GM19463 (cell line): ENCODE data around the gene FGD4.

Experiments used
- ATAC-seq: cut with Tn5 transposase; IDR thresholded peaks from one replicate; pipeline ENCODE4 v1.9.1; 2021; ENCODE audit warnings: mild to moderate bottlenecking, moderate library complexity; ENCODE audit not compliant: unreplicated experiment

FGD4 gene

DNA sequence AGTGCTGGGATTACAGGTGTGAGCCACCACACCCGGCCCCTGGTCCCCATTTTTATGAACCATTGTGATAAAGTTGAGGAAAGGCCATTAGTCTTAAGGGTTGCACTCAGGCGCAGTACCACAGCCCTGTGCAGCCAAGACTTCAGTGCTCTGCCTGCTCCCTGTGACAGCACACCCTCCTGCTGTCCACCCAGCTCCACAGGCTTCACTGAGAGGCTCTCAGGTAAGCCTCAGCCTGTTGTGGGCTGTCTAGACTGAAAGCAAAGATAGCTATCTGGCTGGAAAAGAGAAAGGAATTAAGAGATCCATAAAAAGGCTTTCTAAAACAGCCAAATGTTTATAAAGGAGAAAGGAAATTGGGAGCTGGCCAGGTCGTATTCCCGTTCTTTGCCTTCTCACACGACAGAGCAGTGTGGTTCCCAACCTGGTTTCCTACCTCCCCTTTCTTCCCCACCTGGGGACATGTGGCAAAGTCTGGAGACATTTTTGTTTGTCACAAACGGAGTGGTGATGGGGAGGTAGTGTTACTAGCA is 260.6 kb downstream of the FGD4 start:
- ATAC-seq = no peak

DNA sequence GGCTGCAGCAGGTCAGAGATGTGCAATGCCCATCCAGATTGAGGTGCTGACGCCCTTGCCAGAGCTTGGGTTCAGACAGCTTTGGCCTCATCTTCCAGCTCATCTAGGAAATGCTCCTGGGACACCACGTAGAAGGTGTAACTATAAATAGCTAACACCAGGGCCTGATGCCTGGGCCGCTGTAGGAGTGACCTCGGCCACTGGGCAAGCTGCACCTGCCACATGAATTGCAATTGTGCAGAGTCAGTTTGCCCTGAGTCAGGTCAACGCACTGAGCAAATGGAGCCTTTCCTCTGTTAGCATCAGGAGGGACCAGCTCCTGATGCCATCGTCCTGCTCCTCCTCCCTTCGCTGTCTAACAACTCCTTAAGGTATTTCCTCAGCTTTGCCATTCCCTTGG is 262.3 kb downstream of the FGD4 start:
- no peak for ATAC-seq

DNA sequence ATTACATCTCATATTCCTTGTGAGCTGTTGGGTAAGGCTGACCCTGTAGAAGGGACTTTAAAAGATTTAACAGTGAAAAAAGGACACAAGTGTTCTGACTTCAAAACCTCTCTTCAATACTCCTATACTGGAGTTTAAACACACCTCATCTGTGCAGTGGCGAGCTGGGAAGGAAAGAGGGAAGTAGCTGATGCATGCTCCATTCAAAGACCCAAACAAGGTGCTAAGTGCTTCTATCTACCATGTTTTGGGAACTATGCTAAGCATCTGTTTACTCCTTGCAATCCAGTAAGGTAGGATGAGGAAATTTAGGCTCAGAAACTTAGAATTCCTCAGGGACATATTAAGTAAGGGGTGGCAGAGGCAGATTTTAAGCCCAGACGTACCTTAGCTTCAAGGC is 263.3 kb downstream of the FGD4 start:
- ATAC-seq = no peak

DNA sequence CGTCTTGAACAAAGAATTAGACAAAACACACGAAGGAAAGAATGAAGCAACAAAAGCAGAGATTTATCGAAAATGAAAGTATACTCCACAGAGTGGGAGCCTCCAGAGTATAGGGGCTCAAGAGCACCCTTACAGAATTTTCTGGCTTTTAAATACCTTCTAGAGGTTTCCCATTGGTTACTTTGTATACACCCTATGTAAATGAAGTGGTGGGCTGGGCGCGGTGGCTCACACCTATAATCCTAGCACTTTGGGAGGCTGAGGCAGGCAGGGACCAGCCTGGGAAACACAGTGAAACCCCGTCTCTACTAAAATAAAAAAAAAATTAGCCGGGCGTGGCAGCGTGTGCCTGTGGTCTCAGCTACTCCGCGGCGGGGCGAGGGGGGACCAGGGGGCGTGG is 266.7 kb downstream of the FGD4 start:
- ATAC-seq = no peak

DNA sequence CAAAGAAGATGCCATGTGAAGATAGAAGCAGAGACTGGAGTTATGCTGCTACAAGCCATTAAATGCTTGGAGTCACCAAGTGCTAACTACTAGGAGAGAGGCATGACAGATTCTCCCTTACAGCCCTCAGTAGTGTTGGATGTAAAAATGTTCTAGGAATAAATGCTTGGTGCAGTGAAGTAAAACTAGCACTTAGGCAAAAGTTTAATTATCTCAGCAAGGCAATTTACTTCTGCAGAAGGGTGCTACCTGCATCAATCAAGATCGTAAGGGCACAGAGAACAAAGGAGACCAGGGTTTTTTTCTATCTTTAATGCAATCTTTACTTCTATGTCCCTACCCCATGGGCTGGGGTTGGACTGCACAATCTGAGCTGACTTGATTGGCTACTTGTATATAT is 270.2 kb downstream of the FGD4 start:
- ATAC-seq = no peak

DNA sequence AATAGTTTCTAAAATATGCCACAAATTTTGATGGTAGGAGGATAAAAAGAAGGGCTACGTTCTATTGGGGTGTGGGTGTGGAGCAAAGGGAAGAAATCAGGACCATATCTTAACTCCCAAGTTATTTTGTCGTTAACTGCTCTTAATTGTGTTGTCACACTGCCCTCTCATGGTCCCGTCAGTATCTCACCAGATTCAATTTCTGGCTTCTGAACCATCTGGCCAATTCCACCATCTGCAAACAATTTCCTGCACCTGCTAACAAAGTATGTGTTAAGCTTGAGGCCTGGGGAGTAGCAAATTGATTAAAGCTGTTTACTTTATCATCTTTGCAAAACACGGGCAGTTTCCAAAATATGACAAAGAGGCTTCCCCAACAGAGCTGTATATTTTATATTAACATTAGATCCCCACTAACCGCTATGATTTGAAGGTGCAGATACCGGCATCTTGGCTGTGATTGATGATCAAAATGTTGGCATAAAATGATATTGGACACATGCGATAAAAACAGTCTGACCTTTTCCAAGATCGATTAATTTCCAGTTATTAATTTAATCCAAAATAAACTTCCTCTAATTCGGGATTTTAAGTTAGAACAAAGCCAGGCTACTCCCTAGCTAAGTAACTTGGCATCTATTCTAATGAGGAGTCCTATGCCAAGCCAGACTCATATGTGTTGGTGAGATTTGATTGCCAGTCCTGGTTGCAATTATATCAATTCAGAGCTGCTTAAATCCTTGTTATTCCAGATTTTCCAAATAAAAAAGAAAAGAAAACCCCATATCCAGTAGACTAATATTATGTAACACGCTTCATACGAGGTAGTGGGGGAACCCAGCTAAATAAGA is 272.8 kb downstream of the FGD4 start:
- no peak for ATAC-seq

DNA sequence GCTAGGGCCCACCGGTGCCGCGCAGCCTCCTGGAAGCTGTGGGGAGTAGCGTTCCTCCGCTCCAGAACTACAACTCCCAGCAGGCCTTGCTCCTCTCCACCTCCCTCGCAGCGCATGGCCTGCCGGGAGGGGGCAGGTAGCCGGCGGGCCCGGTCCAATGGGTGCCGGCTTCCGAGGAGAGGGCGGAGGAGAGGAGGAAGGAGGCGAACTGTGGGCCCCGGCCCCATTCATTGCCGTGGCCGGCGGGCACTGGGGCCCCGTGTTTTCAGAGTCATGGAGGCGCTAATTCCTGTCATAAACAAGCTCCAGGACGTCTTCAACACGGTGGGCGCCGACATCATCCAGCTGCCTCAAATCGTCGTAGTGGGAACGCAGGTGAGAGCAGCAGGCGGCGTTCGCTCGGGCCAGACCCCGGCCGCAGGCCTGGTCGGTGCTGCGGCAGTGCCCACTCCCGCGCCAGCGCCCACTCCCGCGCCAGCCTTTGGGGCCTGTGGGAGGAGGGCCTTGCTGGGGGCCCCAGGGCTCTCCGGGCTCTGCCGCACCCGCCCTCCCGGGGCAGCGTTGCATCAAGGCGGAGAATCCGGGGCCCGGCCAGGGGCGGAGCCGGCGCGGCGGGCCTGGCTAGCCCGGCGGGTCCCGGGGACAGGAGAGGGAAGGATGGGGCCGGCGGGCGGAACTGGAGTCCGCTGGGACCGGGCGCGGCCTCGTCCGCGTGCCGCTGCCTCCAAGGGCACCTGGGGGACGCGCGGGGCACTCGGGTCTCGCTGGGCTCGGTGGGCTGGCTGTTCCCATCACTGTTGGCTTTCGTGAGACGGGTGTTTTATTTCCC is 279.9 kb downstream of the FGD4 start, which contains the start of gene DNM1L:
TSS of gene DNM1L (plus strand) at position 211 of the 829 bp plus-strand sequence. CDS start at position 274, 63 bp downstream.
- ATAC-seq = peak; percentile 95

DNA sequence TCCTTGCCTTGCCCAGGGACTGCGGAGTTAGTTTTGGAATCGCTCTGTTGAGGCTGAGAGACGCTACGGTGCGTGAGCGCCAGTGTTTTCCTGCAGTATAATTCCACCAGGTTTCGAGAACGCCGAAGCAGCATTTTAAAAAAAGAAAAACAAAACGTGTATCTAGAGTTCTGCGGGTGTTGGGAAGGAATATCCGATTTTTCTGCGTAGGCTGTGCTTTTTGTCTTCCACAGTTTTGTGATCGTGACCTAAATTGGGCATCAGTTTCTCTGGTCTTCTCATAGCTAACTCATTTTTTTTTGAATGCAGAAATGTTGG is 280.5 kb downstream of the FGD4 start:
- no peak for ATAC-seq

DNA sequence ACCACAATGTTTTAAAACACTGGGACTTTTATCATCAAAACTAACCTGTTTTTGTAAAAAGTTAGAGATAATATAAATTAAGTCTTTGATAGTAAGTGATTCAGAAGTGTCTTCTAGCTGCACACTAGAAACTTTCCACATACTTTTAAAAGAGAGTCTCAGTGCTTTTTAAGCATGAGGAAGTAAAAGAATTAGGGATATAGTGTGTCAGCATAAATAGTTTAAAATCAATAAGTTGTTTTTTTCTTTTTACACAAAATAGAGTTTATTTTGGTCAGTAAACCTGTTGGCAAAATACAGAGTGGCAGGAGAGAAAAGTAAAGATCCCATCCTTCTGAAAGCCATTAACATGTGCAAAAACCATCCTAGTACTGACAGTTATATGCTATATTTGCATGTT is 281.4 kb downstream of the FGD4 start:
- ATAC-seq = no peak

DNA sequence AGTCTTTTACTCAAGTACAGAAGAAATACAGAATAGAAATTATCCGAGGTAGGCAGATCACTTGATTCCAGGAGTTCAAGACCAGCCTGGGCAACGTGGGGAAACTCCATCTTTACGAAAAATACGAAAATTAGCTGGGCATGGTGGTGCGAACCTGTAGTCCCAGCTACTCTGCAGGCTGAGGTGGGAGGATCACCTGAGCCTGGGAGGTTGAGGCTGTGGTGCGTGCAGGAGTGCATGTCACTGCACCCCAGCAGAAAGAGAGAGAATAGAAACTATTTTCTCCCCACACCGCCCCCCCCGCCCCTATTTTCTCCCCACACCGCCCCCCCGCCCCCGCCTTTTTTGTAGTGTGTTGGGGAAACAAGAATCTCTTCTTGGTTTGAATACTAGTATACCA is 281.9 kb downstream of the FGD4 start:
- no peak for ATAC-seq

DNA sequence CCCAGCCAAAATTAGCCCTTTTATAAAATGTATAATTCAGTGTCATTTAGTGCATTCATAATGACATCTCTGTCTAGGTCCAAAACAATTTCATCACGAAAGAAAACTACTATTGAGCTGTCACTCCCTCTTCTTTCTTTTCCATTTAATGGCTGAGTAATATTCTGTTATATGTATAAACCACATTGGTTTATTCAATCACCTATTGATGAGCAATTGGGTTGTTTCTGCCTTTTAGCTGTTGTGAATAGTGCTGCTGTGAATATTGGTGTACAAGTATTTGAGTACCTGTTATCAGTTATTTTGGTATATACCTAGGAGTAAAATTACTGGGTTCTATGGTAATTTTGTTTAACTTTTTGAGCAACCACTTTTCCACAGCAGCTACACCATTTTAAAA is 287.0 kb downstream of the FGD4 start:
- no peak for ATAC-seq

DNA sequence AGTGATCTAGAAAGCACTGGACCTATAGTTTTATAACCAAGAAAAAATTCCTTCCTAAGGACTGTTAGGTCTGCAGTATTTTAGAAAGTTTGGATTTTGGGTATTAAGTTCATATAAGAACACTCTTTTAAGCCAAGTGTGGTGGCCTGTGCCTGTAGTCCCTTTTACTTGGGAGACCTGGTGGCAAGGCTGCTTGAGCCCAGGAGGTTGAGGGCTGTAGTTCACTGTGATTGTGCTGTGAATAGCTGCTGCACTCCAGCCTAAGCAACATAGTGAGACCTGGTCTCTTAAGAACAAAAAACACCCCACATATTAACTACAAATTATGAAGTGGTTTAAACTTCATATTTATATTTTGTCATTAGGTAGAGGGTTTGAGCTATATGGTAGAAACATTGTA is 289.4 kb downstream of the FGD4 start:
- ATAC-seq = no peak

DNA sequence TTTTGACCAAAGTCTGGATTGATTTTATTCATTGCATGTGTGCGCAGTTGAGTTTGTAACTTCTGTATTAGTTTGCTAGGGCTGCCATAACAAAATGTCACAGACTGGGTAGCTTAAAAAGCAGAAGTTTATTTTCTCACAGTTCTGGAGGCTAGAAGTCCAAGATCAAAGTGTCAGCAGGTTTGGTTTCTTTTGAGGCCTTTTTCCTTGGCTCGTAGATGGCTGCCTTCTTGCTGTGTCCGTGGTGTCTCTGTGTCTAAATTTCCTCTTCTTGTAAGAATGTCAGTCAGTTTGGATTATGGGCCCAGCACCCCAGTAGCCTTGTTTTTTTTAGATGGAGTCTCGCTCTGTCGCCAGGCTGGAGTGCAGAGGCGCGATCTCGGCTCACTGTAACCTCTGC is 291.6 kb downstream of the FGD4 start:
- no peak for ATAC-seq

DNA sequence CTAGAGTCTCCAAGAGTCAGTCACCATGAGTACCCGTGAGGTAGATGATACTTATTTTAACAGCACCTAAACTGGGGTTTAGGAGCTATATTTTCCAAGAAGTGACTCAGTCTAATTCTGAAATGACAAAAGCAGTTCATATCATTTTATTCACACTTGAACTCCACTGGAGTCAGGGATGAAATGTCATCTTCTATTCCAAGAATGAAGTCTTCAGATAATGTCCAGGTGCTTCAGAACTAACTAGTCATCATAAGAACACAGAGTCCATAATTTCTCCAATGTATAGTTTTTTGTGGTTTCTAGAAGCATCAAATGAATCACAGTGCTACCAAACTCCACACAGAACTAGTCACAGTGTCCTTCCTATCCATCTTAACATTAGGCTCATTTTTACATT is 293.0 kb downstream of the FGD4 start:
- ATAC-seq = no peak

DNA sequence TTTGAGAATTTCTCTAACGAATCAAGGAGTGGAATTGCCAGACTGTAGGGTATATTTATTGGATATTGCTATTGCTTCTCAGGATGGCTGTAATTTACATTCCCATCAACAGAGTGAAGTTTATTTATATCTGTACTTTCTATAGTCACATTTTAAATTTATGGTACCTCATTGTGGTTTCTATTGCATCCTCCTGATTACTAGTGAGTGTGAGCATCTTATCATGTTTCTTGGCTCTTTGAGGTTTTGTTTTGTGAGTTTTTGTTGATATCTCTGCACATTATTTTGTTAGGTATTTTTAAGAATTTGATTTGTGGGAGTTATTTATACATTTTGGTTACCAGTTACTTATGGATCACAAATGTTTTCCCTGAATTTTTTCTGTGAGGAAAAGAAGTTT is 293.7 kb downstream of the FGD4 start:
- no peak for ATAC-seq
